ENCODE data around the gene NUP155.
"Not testable (repeated sequence)": the region's sequence is repeated elsewhere in the genome, so short reads cannot be mapped to it uniquely, and the experiment has no call there.

NUP155 gene

GRCh38 chr5:37272511-37272910 is 98.4 kb downstream of the NUP155 start:
- no peak for FAIRE-seq

GRCh38 chr5:37268100-37268499 is 102.8 kb downstream of the NUP155 start:
- not testable (repeated sequence) for FAIRE-seq

GRCh38 chr5:37255774-37256358 is 115.0 kb downstream of the NUP155 start:
- no peak for FAIRE-seq

- no peak for FAIRE-seq
Observed at GRCh38 chr5:37254581-37254980, 116.3 kb downstream of the NUP155 start.

GRCh38 chr5:37251665-37252064 is 119.2 kb downstream of the NUP155 start:
- FAIRE-seq = no peak

- no peak for FAIRE-seq
Observed at GRCh38 chr5:37249815-37250164, 121.1 kb downstream of the NUP155 start.

GRCh38 chr5:37248970-37249814 is 121.7 kb downstream of the NUP155 start, which contains the start of gene CPLANE1:
Gene CPLANE1 (minus strand): TSS chr5:37249376. CDS start chr5:37247698, 1,678 bp downstream.
- no peak for FAIRE-seq

- FAIRE-seq = no peak
Observed at GRCh38 chr5:37248421-37248969, 122.4 kb downstream of the NUP155 start.

- FAIRE-seq = no peak
Observed at GRCh38 chr5:37247496-37247895, 123.4 kb downstream of the NUP155 start.

- no peak for FAIRE-seq
Observed at GRCh38 chr5:37247036-37247435, 123.9 kb downstream of the NUP155 start.

Measured in G401.6 (cell line).